ENCODE measurements around the gene HDAC4. TPM values are rescaled to one million over a fixed set of nuclear protein-coding genes. Genes with fewer than 3 reads are reported as not detected.

Gene HDAC4
- total RNA-seq, 1 experiment from 2014 or later, result 44.4 TPM

GRCh38 chr2:239142806-239143205, 258.0 kb downstream of the HDAC4 start (continued):
- TF ChIP-seq ARID4B (CRISPR knock-in tag; IDR thresholded peaks at IDR 0.05; ENCODE audit: borderline replicate concordance), result no peak
- no peak for TF ChIP-seq STAT6 (CRISPR knock-in tag; conservative IDR thresholded peaks at IDR 0.05; ENCODE audit: low read depth)
- no peak for TF ChIP-seq OVOL2 (CRISPR knock-in tag; IDR thresholded peaks at IDR 0.05; ENCODE audit: borderline replicate concordance)
- no peak for TF ChIP-seq ZSCAN18 (CRISPR knock-in tag; IDR thresholded peaks at IDR 0.05)
- TF ChIP-seq FOXJ3 (CRISPR knock-in tag; IDR thresholded peaks at IDR 0.05; ENCODE audit: borderline replicate concordance), result no peak
- TF ChIP-seq GABPB1 (CRISPR knock-in tag; IDR thresholded peaks at IDR 0.05), result no peak
- TF ChIP-seq CREB1 (CRISPR knock-in tag; IDR thresholded peaks at IDR 0.05), result no peak
- TF ChIP-seq PRDM15 (CRISPR knock-in tag; IDR thresholded peaks at IDR 0.05), result no peak
- no peak for TF ChIP-seq ZNF416 (CRISPR knock-in tag; IDR thresholded peaks at IDR 0.05)
- TF ChIP-seq ZBTB21 (CRISPR knock-in tag; IDR thresholded peaks at IDR 0.05; ENCODE audit: borderline replicate concordance), result no peak
- no peak for TF ChIP-seq ZNF281 (CRISPR knock-in tag; IDR thresholded peaks at IDR 0.05)
- no peak for TF ChIP-seq TP53 (CRISPR knock-in tag; IDR thresholded peaks at IDR 0.05)
- TF ChIP-seq, protein P1, sequence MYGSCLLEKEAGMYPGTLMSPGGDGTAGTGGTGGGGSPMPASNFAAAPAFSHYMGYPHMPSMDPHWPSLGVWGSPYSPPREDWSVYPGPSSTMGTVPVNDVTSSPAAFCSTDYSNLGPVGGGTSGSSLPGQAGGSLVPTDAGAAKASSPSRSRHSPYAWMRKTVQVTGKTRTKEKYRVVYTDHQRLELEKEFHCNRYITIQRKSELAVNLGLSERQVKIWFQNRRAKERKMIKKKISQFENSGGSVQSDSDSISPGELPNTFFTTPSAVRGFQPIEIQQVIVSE (CRISPR knock-in tag; IDR thresholded peaks at IDR 0.05; ENCODE audit: borderline replicate concordance), result no peak
- no peak for TF ChIP-seq SP1 (CRISPR knock-in tag; conservative IDR thresholded peaks at IDR 0.05)
- TF ChIP-seq KAT7 (CRISPR knock-in tag; IDR thresholded peaks at IDR 0.05; ENCODE audit: borderline replicate concordance), result no peak
- TF ChIP-seq, protein P2, sequence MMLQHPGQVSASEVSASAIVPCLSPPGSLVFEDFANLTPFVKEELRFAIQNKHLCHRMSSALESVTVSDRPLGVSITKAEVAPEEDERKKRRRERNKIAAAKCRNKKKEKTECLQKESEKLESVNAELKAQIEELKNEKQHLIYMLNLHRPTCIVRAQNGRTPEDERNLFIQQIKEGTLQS (CRISPR knock-in tag; conservative IDR thresholded peaks at IDR 0.05), result no peak
- TF ChIP-seq, protein P3, sequence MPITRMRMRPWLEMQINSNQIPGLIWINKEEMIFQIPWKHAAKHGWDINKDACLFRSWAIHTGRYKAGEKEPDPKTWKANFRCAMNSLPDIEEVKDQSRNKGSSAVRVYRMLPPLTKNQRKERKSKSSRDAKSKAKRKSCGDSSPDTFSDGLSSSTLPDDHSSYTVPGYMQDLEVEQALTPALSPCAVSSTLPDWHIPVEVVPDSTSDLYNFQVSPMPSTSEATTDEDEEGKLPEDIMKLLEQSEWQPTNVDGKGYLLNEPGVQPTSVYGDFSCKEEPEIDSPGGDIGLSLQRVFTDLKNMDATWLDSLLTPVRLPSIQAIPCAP (CRISPR knock-in tag; IDR thresholded peaks at IDR 0.05), result no peak

All from WTC11 (cell line).